ENCODE measurements around the gene NAV2.

DNA sequence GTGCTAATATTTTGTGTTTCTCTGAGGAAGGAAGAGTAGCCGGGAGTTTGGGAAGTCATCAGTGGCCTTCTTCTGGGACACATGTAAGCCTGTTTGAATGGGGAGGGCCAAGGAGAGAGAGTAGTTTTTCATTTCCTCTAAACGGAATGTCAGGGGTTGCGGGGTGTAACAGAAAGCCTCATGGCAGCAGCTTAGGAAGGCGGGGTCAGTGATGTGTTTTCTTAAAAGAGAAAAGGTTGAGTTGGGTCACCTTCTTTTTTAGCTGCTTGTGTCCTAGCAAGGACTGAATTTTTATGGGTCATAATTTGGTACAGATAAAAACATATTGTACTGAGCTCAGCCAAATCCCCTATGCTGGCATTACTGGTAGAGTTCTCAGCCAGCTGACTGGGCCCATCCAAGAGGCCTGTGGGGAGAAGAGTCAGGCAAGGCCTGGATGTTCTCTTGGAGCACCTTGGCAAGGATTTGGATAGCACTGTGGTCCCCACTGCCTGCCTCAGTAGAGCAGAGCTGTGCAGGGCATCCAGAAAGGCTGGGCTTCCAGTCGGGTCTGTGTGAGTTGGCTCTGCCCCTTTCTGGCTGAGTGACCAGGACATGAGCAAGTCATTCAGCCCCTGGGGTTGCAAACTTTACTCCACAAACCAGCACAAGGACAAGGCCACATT is 29.4 kb upstream of the NAV2 start:
- no peak for TF ChIP-seq POLR2A (IDR thresholded peaks at IDR 0.05; ENCODE audit: borderline replicate concordance, extremely low read depth, insufficient read depth, insufficient read length)
- TF ChIP-seq EZH2 (IDR thresholded peaks at IDR 0.05): no peak
- TF ChIP-seq, protein P1, sequence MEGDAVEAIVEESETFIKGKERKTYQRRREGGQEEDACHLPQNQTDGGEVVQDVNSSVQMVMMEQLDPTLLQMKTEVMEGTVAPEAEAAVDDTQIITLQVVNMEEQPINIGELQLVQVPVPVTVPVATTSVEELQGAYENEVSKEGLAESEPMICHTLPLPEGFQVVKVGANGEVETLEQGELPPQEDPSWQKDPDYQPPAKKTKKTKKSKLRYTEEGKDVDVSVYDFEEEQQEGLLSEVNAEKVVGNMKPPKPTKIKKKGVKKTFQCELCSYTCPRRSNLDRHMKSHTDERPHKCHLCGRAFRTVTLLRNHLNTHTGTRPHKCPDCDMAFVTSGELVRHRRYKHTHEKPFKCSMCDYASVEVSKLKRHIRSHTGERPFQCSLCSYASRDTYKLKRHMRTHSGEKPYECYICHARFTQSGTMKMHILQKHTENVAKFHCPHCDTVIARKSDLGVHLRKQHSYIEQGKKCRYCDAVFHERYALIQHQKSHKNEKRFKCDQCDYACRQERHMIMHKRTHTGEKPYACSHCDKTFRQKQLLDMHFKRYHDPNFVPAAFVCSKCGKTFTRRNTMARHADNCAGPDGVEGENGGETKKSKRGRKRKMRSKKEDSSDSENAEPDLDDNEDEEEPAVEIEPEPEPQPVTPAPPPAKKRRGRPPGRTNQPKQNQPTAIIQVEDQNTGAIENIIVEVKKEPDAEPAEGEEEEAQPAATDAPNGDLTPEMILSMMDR (IDR thresholded peaks at IDR 0.05 in 2 of 3, conservative IDR thresholded peaks at IDR 0.05 in 1 of 3; ENCODE audit: borderline replicate concordance in 1 of 3, insufficient read depth in 1 of 3, low read depth in 2 of 3, low read length in 2 of 3): no peak
- TF ChIP-seq ZNF274 (IDR thresholded peaks at IDR 0.05; ENCODE audit: low read depth, low read length): no peak
- TF ChIP-seq YY1 (IDR thresholded peaks at IDR 0.05; ENCODE audit: extremely low read depth, insufficient replicate concordance, low read depth, low read length): no peak
- TF ChIP-seq TCF7L2 (IDR thresholded peaks at IDR 0.05; ENCODE audit: borderline replicate concordance, extremely low read depth, insufficient read depth, insufficient read length): no peak
- no peak for TF ChIP-seq EGR1 (IDR thresholded peaks at IDR 0.05; ENCODE audit: low read depth)

Measured in HCT116 (cell line).